Fibroblast of lung (primary cell): ENCODE measurements around the gene CD2AP.

Experiments used
- CTCF ChIP-seq, 2 donors: IDR thresholded peaks in 1 of 2; conservative IDR thresholded peaks in 1 of 2; 1 replicate in 1 of 2; 2 replicates in 1 of 2; pipeline ENCODE4 v1.5.1; 2011 to 2012; ENCODE audit warnings: low read length in 2 of 2, control low read depth in 1 of 2, inconsistent platforms in 1 of 2, low read depth in 1 of 2, mild to moderate bottlenecking in 1 of 2
- EZH2 ChIP-seq: IDR thresholded peaks from 2 replicates; pipeline ENCODE4 v1.5.1; 2012; ENCODE audit warnings: low read length, control low read depth, mild to moderate bottlenecking; ENCODE audit errors: missing control alignments

GRCh38 chr6:47512872-47513271, 35.3 kb downstream of the CD2AP start:
- no peak for TF ChIP-seq CTCF (conservative IDR thresholded peaks at IDR 0.05 in 1 of 2, IDR thresholded peaks at IDR 0.05 in 1 of 2; ENCODE audit: low read depth in 1 of 2, low read length in 2 of 2)
- no peak for TF ChIP-seq EZH2
